NCI-H524 (cell line): Measurements from ENCODE around the gene MYBL2.
"Not testable (repeated sequence)": the region's sequence is repeated elsewhere in the genome, so short reads cannot be mapped to it uniquely, and the experiment has no call there.

Experiments
- DNase-seq, 2 experiments: peaks; one replicate each; lab custom pipeline; 2025; lab: John Stamatoyannopoulos, UW

MYBL2 gene

GRCh38 chr20:43666376-43667328, at the start of gene MYBL2:
Gene MYBL2, plus strand, starts transcription at chr20:43667114. Its CDS starts 170 bp downstream, at chr20:43667284.
- peak; percentile 26 to 73 for DNase-seq

GRCh38 chr20:43631598-43631997, 35.3 kb upstream of the MYBL2 start:
- no peak for DNase-seq

GRCh38 chr20:43636429-43636828, 30.5 kb upstream of the MYBL2 start:
- DNase-seq: no peak

GRCh38 chr20:43642548-43642947, 24.4 kb upstream of the MYBL2 start:
- DNase-seq: no peak

GRCh38 chr20:43650997-43651525, 15.9 kb upstream of the MYBL2 start:
- no peak for DNase-seq

GRCh38 chr20:43651650-43652184, 15.2 kb upstream of the MYBL2 start:
- DNase-seq: not testable (repeated sequence)

- no peak for DNase-seq
Observed at GRCh38 chr20:43653966-43654365, 12.9 kb upstream of the MYBL2 start.

- DNase-seq: not testable (repeated sequence)
Observed at GRCh38 chr20:43655176-43655575, 11.7 kb upstream of the MYBL2 start.

- DNase-seq: no peak
Observed at GRCh38 chr20:43655937-43656336, 11.0 kb upstream of the MYBL2 start.

- DNase-seq: peak; percentile 29 to 34
Observed at GRCh38 chr20:43658069-43658722, 8.7 kb upstream of the MYBL2 start.

- no peak for DNase-seq
Observed at GRCh38 chr20:43658723-43659419, 8.0 kb upstream of the MYBL2 start.

GRCh38 chr20:43662943-43663655, 3.8 kb upstream of the MYBL2 start:
- DNase-seq: peak; percentile 11 to 30

GRCh38 chr20:43665466-43666176, 1.3 kb upstream of the MYBL2 start:
- DNase-seq: no peak

- peak; percentile 33 to 37 for DNase-seq
Observed at GRCh38 chr20:43667341-43668132, 623 bp downstream of the MYBL2 start.

GRCh38 chr20:43669332-43669731, 2.4 kb downstream of the MYBL2 start:
- no peak for DNase-seq

GRCh38 chr20:43670423-43670822, 3.5 kb downstream of the MYBL2 start:
- DNase-seq: no peak

- no peak for DNase-seq
Observed at GRCh38 chr20:43676368-43676767, 9.5 kb downstream of the MYBL2 start.

GRCh38 chr20:43680981-43681380, 14.1 kb downstream of the MYBL2 start:
- DNase-seq: no peak

GRCh38 chr20:43681468-43681942, 14.6 kb downstream of the MYBL2 start:
- peak; percentile 92 to 94 for DNase-seq

- DNase-seq: peak; percentile 38 to 89
Observed at GRCh38 chr20:43681991-43682410, 15.1 kb downstream of the MYBL2 start.
